IMR-90 (cell line): ENCODE data around the gene NAPG. TPM values are rescaled to one million over a fixed set of nuclear protein-coding genes. Genes with fewer than 3 reads are reported as not detected.

Experiments
- ATAC-seq: fragments of 200-7000 bp; cut with Tn5 transposase; 2 replicates; pipeline ENCODE4 v1.9.1; 2020; ENCODE audit warnings: low read depth, mild to moderate bottlenecking, moderate library complexity
- BruUV-seq: library from RNA; stranded (reverse); fragments of 400-500 nt; replicated peaks from 2 replicates; lab custom pipeline; 2021; lab: Mats Ljungman, UMichigan
- CTCF ChIA-PET: fragments of 300-600 bp; formaldehyde crosslinking; extraction: SDS; loops from one replicate; lab custom pipeline; 2021; ENCODE audit warnings: antibody characterized with exemption; lab: Yijun Ruan, JAX
- POLR2A ChIA-PET: fragments of 300-600 bp; sonication (Branson Sonifier 250); formaldehyde crosslinking; loops from one replicate; lab custom pipeline; 2022; ENCODE audit warnings: antibody characterized with exemption; ENCODE audit not compliant: unreplicated experiment; lab: Charles Lee
- DNase-seq: peaks from one replicate; pipeline ENCODE4 v3.0.0; 2013
- H2AFZ ChIP-seq: replicated peaks from 2 replicates; pipeline ENCODE3; 2013; ENCODE audit warnings: low read length, mild to moderate bottlenecking; ENCODE audit not compliant: poor library complexity
- H2AK5ac ChIP-seq: 2 replicates; pipeline ENCODE4 v1.6.1; 2013; ENCODE audit warnings: low read depth, low read length, inconsistent platforms
- H2AK9ac ChIP-seq: replicated peaks from 2 replicates; pipeline ENCODE3; 2013; ENCODE audit warnings: mild to moderate bottlenecking, low read depth, low read length, moderate library complexity; ENCODE audit not compliant: poor library complexity
- H2BK120ac ChIP-seq: 2 replicates; pipeline ENCODE4 v1.6.1; 2013; ENCODE audit warnings: low read depth, low read length, inconsistent platforms
- H2BK15ac ChIP-seq: 3 replicates; pipeline ENCODE4 v1.6.1; 2013; ENCODE audit warnings: low read depth, low read length, inconsistent platforms
- H2BK20ac ChIP-seq: 2 replicates; pipeline ENCODE4 v1.6.1; 2013; ENCODE audit warnings: low read depth, mild to moderate bottlenecking, inconsistent platforms, low read length, moderate library complexity
- H2BK5ac ChIP-seq: 2 replicates; pipeline ENCODE4 v1.6.1; 2013; ENCODE audit warnings: mild to moderate bottlenecking, low read depth, low read length, inconsistent platforms; ENCODE audit not compliant: poor library complexity, severe bottlenecking
- H3K14ac ChIP-seq: replicated peaks from 2 replicates; pipeline ENCODE4 v1.6.1; 2013; ENCODE audit warnings: low read depth, low read length, inconsistent platforms
- H3K18ac ChIP-seq: 2 replicates; pipeline ENCODE4 v1.6.1; 2013; ENCODE audit warnings: low read depth, low read length, control low read depth
- H3K23ac ChIP-seq: 2 replicates; pipeline ENCODE4 v1.6.1; 2013; ENCODE audit warnings: low read depth, low read length, inconsistent platforms
- H3K27ac ChIP-seq: 2 replicates; pipeline ENCODE4 v1.5.1; 2013; ENCODE audit warnings: mild to moderate bottlenecking, control low read depth, low read length; ENCODE audit not compliant: insufficient read depth
- H3K27me3 ChIP-seq: 2 replicates; pipeline ENCODE4 v1.6.1; 2013; ENCODE audit warnings: low read length; ENCODE audit not compliant: control insufficient read depth, insufficient read depth
- H3K36me3 ChIP-seq: 2 replicates; pipeline ENCODE4 v1.6.1; 2013; ENCODE audit warnings: low read length, mixed read lengths; ENCODE audit not compliant: control insufficient read depth, insufficient read depth
- H3K4ac ChIP-seq: 2 replicates; pipeline ENCODE4 v1.6.1; 2013; ENCODE audit warnings: low read depth, low read length, inconsistent platforms
- H3K4me1 ChIP-seq: 2 replicates; pipeline ENCODE4 v1.6.1; 2013; ENCODE audit warnings: low read length, mixed read lengths; ENCODE audit not compliant: control insufficient read depth, insufficient read depth
- H3K4me2 ChIP-seq: 2 replicates; pipeline ENCODE4 v1.6.1; 2013; ENCODE audit warnings: low read depth, mild to moderate bottlenecking, control low read depth, low read length, moderate library complexity
- H3K4me3 ChIP-seq: 2 replicates; pipeline ENCODE4 v1.5.1; 2013; ENCODE audit warnings: low read depth, mild to moderate bottlenecking, control low read depth, low read length, moderate library complexity; ENCODE audit not compliant: insufficient read depth
- H3K56ac ChIP-seq: 2 replicates; pipeline ENCODE4 v1.6.1; 2013; ENCODE audit warnings: low read length, inconsistent platforms; ENCODE audit not compliant: insufficient read depth; ENCODE audit errors: extremely low read depth
- H3K79me1 ChIP-seq, 2 experiments: 2 replicates each; pipeline ENCODE4 v1.6.1; 2013; ENCODE audit warnings: low read length in 2 of 2, inconsistent platforms in 1 of 2, low read depth in 1 of 2
- H3K9ac ChIP-seq: 2 replicates; pipeline ENCODE4 v1.6.1; 2013; ENCODE audit warnings: low read depth, low read length, control low read depth
- H3K9me1 ChIP-seq: 2 replicates; pipeline ENCODE4 v1.6.1; 2013; ENCODE audit warnings: low read length, inconsistent platforms; ENCODE audit not compliant: insufficient read depth
- H3K9me3 ChIP-seq: 2 replicates; pipeline ENCODE4 v1.6.1; 2013; ENCODE audit warnings: low read length; ENCODE audit not compliant: control insufficient read depth, insufficient read depth
- H4K20me1 ChIP-seq: 2 replicates; pipeline ENCODE4 v1.6.1; 2013; ENCODE audit warnings: low read length, inconsistent platforms; ENCODE audit not compliant: insufficient read depth
- H4K5ac ChIP-seq: 2 replicates; pipeline ENCODE4 v1.6.1; 2013; ENCODE audit warnings: mild to moderate bottlenecking, low read depth, low read length, control low read depth
- H4K8ac ChIP-seq, 2 experiments: 2 replicates each; pipeline ENCODE4 v1.6.1; 2013; ENCODE audit warnings: low read depth in 2 of 2, low read length in 2 of 2, control low read depth in 1 of 2, inconsistent platforms in 1 of 2
- H4K91ac ChIP-seq: 2 replicates; pipeline ENCODE4 v1.6.1; 2013; ENCODE audit warnings: low read depth, low read length, inconsistent platforms; ENCODE audit not compliant: insufficient read depth
- BHLHE40 ChIP-seq: fragments of 150-350 bp; IDR thresholded peaks from 2 replicates; pipeline ENCODE4 v1.6.1; 2016; ENCODE audit warnings: mild to moderate bottlenecking, low read depth, low read length
- CEBPB ChIP-seq: IDR thresholded peaks from 2 replicates; pipeline ENCODE4 v1.6.1; 2012; ENCODE audit warnings: low read depth, low read length, improper control_type of control experiment
- CHD1 ChIP-seq: IDR thresholded peaks from 2 replicates; pipeline ENCODE4 v1.6.1; 2012; ENCODE audit warnings: low read depth, low read length, improper control_type of control experiment
- FOS ChIP-seq: fragments of 150-350 bp; IDR thresholded peaks from 2 replicates; pipeline ENCODE4 v1.6.1; 2016; ENCODE audit warnings: low read depth, low read length
- MAFK ChIP-seq: IDR thresholded peaks from 2 replicates; pipeline ENCODE4 v1.6.1; 2012; ENCODE audit warnings: low read depth, low read length, improper control_type of control experiment
- MAZ ChIP-seq: IDR thresholded peaks from 2 replicates; pipeline ENCODE4 v1.6.1; 2012; ENCODE audit warnings: low read depth, mild to moderate bottlenecking, low read length, improper control_type of control experiment, moderate library complexity, borderline replicate concordance
- MXI1 ChIP-seq: IDR thresholded peaks from 2 replicates; pipeline ENCODE4 v1.6.1; 2012; ENCODE audit warnings: low read depth, mild to moderate bottlenecking, low read length, moderate library complexity, borderline replicate concordance
- NFE2L2 ChIP-seq: fragments of 150-350 bp; IDR thresholded peaks from 2 replicates; pipeline ENCODE4 v1.6.1; 2016; ENCODE audit warnings: low read depth, mild to moderate bottlenecking, low read length
- RCOR1 ChIP-seq: IDR thresholded peaks from 2 replicates; pipeline ENCODE4 v1.6.1; 2012; ENCODE audit warnings: mild to moderate bottlenecking, low read length, improper control_type of control experiment; ENCODE audit not compliant: insufficient replicate concordance
- RFX5 ChIP-seq: IDR thresholded peaks from 2 replicates; pipeline ENCODE4 v1.8.0; 2012; ENCODE audit warnings: low read depth, mild to moderate bottlenecking, low read length, moderate library complexity
- WGBS, 2 experiments: methylation state at CpG; one replicate each; pipeline versions ENCODE4 v1.1.5 to v1.1.7; 2013; ENCODE audit warnings: missing lambda C conversion rate in 2 of 2; ENCODE audit not compliant: insufficient read length in 1 of 2; ENCODE audit errors: extremely low coverage in 2 of 2; 5-methylcytosine and 5-hydroxymethylcytosine counted together
- dilution Hi-C: fragments of 300-500 bp; cut with HindIII; formaldehyde crosslinking; loops from one replicate; pipeline ENCODE4 v1.14.3; 2018; ENCODE audit warnings: low sequenced_read_pairs; ENCODE audit not compliant: unreplicated experiment
- in situ Hi-C: fragments of 300-500 bp; cut with MboI; formaldehyde crosslinking; loops from 3 replicates; pipeline ENCODE4 v1.14.3; 2019; ENCODE audit warnings: low sequenced_read_pairs, inconsistent platforms, mixed read lengths
- intact Hi-C: fragments of 100-400 bp; cut with micrococcal nuclease; formaldehyde crosslinking; loops from 2 replicates; pipeline ENCODE4 v1.10.0; 2022
- polyA plus RNA-seq, 3 experiments: library from polyadenylated mRNA; depleted of rRNA; stranded (reverse); fragments of >200 nt; gene quantifications; 2 replicates each; pipeline ENCODE4 v1.2.3, GENCODE V29; 2012; ENCODE audit warnings: low replicate concordance in 1 of 3
- total RNA-seq: library from RNA; depleted of rRNA; stranded (reverse); fragments of >200 nt; gene quantifications from 2 replicates; pipeline ENCODE4 v1.2.3, GENCODE V29; 2012
- TF ChIP-seq, protein P1 (sequence below): conservative IDR thresholded peaks from 2 replicates; pipeline ENCODE4 v1.5.1; 2012; ENCODE audit warnings: mild to moderate bottlenecking, low read depth, low read length, improper control_type of control experiment
- TF ChIP-seq, protein P2 (sequence below): fragments of 150-350 bp; IDR thresholded peaks from 2 replicates; pipeline ENCODE4 v1.6.1; 2016; ENCODE audit warnings: low read depth, mild to moderate bottlenecking, low read length, moderate library complexity, borderline replicate concordance

The NAPG gene
- total and polyA plus RNA-seq, 2 of the 4 experiments (the other 2 are of a cell fraction) = 13.0 to 32.8 TPM

DNA sequence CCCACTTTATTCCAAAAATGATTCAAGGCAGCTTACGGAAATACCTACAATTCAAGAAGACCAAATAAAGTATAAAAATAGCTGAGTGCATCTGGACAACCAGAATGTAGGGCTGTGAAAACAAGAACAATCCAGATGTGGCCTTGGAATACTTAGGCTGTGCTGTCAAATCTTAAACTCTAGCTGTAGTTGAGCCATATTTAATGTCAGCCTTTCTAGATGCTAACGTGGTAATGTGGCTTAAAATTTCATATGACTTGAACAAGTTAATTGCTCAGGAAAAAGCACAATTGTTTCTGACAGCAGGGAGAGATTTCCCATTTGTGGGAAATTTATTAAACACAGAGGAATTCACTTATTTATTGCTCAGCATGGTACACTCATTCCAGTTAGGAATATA is 14.6 kb upstream of the NAPG start:
- Histone ChIP-seq H2AFZ (no peak overlapping the region), H2BK5ac (no peak overlapping the region), H3K23ac (no peak overlapping the region), H2AK9ac (no peak overlapping the region), H2BK120ac (no peak overlapping the region), H2BK15ac (no peak overlapping the region), H3K79me1 (no peaks in the 10 kb centered on the region), H3K9ac (no peak overlapping the region), H3K4ac (no peak overlapping the region), H3K4me3 (no peak overlapping the region), H2AK5ac (no peak overlapping the region), H3K9me1 (no peaks in the 10 kb centered on the region), H2BK20ac (no peak overlapping the region), H4K20me1 (no peaks in the 10 kb centered on the region), H3K18ac (no peak overlapping the region), H4K91ac (no peak overlapping the region), H4K8ac (no peak overlapping the region), H3K9me3 (peaks cover 12% of the 10 kb centered on the region), H3K4me2 (no peak overlapping the region), H3K36me3 (no peaks in the 10 kb centered on the region), H3K4me1 (no peaks in the 10 kb centered on the region), H3K56ac (no peak overlapping the region), H4K5ac (no peak overlapping the region), H3K14ac (no peak overlapping the region), H3K27me3 (peaks cover 14% of the 10 kb centered on the region), H3K27ac (no peak overlapping the region)
- dilution Hi-C loops = loop anchor here (25.0 kb wide), 1 partner anchor 524 kb away; no protein-coding TSS in a partner anchor
- no peak for DNase-seq
- WGBS, 2 experiments = 40% methylated on average over 1 of the region's 2 CpGs; no CpG with 5 or more reads in 1 of the 2 experiments
- TF ChIP-seq MAZ = no peak
- TF ChIP-seq, protein P1, sequence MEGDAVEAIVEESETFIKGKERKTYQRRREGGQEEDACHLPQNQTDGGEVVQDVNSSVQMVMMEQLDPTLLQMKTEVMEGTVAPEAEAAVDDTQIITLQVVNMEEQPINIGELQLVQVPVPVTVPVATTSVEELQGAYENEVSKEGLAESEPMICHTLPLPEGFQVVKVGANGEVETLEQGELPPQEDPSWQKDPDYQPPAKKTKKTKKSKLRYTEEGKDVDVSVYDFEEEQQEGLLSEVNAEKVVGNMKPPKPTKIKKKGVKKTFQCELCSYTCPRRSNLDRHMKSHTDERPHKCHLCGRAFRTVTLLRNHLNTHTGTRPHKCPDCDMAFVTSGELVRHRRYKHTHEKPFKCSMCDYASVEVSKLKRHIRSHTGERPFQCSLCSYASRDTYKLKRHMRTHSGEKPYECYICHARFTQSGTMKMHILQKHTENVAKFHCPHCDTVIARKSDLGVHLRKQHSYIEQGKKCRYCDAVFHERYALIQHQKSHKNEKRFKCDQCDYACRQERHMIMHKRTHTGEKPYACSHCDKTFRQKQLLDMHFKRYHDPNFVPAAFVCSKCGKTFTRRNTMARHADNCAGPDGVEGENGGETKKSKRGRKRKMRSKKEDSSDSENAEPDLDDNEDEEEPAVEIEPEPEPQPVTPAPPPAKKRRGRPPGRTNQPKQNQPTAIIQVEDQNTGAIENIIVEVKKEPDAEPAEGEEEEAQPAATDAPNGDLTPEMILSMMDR = no peak
- no peak for TF ChIP-seq CHD1
- TF ChIP-seq, protein P2, sequence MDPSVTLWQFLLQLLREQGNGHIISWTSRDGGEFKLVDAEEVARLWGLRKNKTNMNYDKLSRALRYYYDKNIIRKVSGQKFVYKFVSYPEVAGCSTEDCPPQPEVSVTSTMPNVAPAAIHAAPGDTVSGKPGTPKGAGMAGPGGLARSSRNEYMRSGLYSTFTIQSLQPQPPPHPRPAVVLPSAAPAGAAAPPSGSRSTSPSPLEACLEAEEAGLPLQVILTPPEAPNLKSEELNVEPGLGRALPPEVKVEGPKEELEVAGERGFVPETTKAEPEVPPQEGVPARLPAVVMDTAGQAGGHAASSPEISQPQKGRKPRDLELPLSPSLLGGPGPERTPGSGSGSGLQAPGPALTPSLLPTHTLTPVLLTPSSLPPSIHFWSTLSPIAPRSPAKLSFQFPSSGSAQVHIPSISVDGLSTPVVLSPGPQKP = no peak
- TF ChIP-seq MXI1 = no peak
- TF ChIP-seq FOS = no peak
- TF ChIP-seq BHLHE40 = no peak
- TF ChIP-seq NFE2L2 = no peak
- TF ChIP-seq RCOR1 = no peak
- no peak for TF ChIP-seq CEBPB
- no peak for TF ChIP-seq MAFK
- no peak for TF ChIP-seq RFX5
- POLR2A ChIA-PET = no interaction called here
- in situ Hi-C loops = no loop called here
- no peak for ATAC-seq
- CTCF ChIA-PET = no interaction called here
- intact Hi-C loops = loop anchor here (10.0 kb wide), 2 partner anchors 136 to 276 kb away; no protein-coding TSS in a partner anchor
- no TSS peak for BruUV-seq
